ENCODE data around the gene LAMTOR2. TPM values are rescaled to one million over a fixed set of nuclear protein-coding genes. Genes with fewer than 3 reads are reported as not detected.

The LAMTOR2 gene
- polyA plus RNA-seq, 12 donors: 33.6 to 81.4 (median 36.4) TPM; not detected in 1

DNA sequence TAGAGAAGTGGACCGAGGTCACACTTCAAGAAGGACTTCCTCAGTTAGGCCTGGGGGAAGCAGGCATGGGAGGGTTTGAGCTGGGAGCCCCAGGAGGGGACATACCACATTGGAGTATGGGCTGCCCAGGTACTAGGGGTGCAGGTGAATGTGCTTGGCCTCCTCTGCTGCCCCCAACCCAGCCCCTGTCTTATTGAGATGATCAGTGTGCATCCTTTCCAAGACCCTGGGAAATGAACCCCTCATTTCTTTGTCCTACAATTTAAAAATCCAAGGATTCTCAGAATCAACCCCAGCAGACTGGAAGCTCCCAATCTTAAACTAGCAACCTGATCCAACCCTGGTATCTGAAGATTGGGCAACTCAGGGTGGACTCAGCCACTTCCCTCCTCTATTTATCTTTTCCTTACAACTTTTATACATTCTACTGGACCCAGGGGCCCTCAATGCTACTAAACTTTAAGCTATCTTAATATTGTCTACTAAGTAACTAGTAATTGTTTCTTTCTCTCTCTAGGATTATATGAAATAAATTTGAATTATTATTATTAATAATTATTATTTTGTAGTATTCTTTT, 18.6 kb downstream of the LAMTOR2 start:
- DNase-seq: no peak

DNA sequence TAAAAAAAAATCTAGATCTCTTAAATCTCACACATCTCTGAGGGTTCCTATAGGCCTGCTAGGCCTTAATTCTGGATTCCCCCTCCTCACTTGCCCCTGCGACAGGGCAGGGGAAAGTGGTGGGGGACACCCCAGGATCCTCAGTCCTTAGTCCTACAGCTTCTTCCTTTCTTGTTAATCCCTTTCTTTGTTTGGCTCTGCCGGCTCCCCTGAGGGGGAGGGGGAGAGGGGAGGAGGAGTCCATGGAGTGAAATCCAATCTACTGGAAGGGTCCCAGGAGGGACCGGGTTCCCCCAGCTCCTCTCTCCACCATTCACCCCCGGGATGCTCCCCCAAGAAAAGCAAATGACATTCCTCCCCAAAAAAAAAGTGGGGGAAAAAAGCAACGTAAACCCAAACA, 19.2 kb downstream of the LAMTOR2 start:
- no peak for DNase-seq

DNA sequence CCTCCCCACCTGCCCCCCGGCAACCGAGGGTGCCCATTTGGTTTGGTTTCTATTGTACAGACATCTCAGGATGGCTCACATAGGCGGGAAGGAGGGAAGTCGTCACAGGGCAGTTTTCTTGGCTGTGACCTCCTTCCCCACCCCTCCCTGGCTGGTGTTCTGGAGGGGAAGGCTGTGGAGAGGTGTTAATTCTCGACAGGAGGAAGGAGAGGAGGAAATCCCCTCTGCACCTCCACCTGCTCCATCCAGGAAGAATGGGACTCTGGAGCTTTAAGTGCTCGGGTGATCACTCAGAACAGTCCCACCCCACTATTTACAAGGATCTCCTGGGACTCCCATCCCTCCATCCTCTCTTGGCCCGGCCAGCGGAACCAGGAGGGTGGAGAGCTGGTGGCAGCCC, 20.1 kb downstream of the LAMTOR2 start:
- DNase-seq: no peak

DNA sequence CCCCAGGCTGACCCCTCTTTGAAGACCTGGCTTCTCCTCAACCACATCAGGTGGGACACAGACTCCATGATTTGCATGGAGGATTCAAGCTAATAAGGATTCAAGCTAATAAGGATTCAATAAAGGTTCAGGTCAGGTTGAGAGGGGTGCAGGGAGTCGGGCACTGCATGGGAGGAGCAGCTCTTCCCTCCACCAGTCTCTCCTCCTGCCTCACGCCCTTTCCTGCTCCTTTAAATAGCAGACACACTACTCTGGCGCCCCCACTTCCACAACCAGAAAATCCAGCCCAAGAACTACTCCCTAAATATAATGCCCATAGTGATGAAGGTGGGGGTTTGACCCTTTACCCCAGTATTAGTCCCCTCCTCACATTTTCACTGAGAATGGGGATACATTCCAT, 20.6 kb downstream of the LAMTOR2 start:
- DNase-seq: no peak

DNA sequence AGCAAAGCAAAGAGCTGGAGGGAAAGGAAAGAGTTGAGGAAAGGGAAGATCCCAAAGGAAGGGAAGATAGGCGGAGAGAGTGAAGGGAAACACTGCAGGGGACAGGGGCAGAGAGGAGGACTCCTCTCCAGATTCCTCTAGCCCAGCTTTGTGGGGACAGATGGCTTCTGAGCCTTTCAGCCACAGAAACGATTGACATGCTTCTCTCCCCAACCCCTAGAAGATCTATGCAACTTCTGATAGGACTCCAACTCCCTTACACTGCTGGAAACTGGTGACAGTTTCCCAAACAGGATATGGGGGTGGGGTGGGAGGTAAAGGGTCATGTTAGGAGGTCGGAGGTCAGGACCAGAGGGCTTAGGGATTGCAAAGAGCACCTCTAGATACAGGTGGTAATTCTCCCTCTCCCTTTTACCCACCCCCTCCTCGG, 21.2 kb downstream of the LAMTOR2 start:
- DNase-seq: no peak

DNA sequence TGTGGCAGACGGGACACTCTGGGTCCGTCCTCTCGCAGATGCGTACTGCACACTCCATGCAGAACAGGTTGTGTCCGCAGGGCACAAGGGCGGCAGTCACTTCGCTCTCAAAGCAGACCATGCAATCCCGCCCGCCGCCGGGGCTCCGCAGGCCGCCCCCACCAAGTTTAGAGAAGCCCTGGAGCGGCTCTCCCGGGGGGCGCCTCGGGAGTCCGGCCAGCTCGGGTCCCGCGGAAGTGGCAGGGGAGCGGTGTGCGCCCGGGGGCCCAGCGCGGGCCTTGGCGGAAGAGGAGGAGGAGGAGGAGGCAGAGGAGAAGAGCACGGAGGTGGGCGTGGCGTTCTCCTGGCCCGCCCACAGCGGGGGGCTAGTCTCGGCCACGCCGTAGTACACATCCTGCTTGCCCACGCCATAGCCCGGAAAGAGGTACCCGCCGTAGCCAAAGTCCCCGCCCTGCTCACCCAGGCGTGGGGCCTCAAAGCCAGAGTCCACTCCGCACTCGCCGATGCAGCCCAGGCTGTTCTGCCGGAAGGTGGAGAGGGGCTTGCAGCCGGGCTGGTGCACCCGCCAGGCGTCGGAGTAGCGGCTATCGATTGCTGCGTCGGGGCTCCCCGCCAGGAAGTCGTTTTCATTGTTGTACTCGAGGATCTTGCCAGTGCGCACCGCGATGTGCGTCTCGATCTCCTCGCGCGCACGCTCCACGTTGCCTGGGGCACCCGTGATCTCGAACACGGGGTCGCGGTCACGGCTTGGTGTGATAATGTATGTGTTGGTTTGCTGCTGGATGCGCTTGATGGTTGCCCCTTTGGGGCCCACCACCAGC, 22.2 kb downstream of the LAMTOR2 start:
- DNase-seq: no peak

DNA sequence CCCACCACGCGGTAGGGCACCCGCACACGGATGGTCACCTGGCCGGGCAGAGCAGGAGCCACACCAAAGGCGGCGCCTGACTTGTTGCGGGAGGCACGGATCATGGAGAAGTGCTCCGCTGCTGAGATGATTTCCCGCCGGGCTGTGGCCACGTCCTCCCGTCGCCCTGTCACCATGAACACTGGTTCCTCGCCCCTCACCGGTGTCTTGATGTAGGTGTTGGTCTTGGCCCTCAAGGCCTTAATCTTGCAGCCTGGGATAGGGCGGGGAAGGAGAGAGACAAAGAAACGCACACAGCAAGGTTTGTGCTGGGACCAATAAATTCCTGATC, 22.8 kb downstream of the LAMTOR2 start:
- no peak for DNase-seq

DNA sequence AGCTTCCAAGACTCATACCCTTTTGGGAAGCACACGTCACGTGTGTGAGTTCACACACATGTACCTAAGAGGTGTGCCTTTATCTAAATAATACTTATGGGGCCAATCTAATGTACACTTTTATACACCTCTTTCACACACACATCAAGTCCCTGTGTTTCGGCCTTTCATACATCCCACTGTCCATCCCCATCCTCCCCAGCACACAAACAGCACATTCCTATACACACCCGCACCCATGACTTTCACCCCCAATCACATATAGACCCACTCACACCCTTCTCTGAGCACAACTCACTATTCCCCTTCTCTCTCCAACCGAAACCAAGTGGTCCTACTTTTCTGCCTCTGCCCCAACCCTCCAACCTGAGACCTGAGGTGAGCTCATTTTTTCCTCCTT, 24.1 kb downstream of the LAMTOR2 start:
- DNase-seq: no peak

DNA sequence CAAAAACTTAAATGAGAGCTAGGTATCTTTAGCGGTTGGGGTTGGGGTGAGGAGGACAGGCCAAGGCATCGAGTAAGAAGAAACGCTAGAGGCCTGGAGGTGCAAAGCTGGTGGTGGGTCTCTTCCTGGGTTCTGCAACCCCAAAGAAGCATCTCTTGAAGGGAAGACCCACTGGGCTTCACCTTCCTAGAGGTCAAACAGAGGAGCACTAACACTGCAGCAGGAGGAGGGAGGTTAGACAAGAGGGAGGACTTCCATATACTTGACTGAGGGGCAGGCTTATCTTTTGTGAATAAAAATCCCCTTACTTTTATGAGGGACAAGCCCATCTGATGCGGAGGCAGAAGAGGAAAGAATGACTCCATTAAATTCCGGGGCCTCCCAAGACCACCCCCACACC, 25.2 kb downstream of the LAMTOR2 start:
- no peak for DNase-seq

DNA sequence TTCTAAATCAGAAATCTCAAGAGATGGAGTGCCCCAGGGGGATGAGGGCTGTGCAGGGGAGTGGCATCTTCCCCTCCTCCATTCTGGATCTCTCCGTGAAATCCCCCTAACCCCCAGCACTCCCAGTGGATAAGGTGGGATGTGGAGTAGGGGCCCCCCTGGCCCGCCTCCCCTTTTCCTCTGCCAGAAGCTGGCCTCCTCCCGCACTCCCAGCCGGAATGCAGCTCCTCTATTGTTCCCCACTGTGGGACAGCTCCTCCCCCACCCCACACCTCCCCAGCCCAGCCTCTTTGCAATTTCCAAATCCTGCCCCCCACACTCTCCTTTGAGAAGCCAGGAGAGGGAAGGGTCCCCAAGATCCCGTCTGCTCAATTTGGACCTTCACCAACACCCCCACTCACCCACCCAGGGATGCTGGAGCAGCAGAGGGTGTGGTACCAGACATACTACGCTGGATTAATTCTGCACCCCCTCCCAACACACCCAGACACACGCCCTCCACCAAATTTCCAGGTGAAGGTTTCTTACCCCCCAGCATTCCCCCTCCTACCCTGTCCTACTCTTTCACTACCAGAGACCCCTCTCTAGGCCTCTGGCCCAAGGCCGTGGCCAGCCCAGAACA, 25.8 kb downstream of the LAMTOR2 start:
- DNase-seq: no peak

DNA sequence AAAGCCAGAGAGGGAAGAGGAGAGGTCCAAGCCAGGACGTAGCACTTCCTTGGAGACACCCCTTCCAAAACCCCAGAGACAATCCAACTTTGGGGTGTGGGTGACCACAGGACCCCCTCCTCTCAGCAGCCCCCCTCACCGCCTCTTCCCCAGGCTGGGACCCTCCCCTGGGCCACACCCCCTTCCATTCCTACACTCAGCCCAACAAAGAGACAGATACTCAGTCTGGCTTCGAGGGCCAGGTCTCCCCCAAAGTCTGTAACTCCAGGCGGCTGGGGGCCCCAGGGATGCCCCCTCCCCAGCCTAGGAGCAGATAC, 26.2 kb downstream of the LAMTOR2 start:
- DNase-seq: no peak

DNA sequence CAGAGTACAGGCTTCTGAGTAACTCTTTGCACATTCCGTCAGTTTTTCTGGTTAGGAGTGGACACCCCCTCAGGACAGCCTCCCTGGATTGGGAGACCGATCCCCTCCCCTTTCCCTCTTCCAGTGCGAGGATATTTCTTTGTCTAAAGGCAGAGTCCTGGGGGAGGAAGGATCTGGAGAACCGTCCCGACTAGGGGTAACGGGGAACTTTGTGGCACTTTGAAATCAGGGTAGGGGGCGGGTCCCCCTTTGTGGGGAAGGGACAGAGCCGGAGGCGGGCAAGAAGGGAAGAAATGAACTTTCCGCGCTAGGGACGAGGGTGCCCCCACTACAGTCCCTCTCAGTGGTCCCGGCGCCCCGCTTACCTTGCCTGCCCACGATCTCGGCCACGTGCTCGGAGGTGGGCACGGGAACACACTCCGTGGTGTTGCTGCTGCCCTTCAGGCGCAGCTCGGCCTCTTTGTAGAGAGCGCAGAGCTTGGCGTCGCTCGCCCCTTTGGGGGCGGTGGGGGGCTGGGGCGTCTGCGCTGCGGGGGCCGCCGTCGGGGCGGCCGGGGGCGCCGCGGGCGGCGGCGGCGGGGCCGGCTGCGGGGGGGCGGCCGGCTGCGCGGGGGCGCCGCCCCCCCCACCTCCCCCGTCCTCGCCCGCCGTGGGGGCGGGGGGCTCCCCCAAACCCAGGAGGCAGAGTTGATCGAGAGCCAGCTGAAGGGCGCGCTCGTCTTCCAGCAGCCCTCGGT, 26.8 kb downstream of the LAMTOR2 start:
- no peak for DNase-seq

DNA sequence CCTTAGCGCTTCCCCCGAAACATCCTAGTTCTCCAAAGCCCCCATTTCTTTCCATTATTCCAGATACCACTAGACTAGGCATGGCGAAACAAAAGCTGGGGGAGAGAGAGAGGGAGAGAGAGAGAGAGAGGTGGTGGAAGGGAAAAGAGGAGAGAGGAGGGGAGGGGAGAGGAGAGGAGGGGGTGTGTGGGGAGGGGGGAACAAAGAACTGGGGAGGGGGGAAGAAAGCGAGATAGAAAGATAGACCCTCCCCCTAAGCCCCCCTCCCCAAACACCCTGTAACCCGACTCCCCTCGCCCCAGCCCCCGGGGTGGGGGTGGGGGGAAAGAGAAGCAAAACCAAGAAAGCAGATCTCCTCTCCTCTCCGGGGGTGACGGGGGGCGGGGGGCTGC, 27.3 kb downstream of the LAMTOR2 start:
- no peak for DNase-seq

DNA sequence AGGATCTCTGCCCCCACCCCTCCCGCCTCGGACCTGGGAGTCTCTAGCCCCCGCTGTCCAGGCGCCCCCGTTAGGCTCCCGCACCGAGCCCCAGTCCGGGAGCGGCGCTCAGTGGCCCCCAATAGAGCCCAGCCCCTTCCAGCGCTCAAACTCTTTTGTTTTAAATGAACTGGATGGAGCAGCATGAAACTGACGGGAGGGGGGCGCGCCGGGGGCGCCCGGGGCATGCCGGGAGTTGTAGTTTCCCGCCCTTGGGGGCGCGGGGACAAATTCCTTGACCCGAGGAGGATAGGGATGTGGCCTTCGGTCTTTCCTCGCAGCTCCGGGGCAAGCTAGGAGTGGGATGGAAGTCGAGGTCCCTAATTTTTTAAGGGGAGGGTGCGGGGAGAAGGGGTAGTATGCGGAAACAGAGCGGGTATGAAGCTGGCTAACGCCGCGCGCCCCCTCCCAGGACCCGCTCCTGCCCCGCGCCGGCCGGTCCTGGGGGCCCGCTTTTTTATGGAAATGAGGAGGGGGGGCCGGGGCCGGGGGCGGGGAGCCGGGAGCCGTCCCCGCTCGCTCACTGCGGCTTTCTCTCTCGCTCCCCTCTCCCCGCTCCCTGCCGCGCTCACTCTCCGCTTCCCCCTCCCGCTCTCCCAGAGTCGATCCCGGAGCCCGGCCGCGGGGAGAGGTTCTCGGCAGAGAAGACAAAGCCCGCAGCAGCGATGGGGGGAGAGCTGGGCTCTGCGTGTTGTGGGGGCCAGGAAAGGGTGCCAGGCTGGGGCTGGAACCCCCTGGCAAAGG, 27.9 kb downstream of the LAMTOR2 start, which contains the start of gene MEX3A:
Gene MEX3A, minus strand, starts transcription at position 157 of the 783 bp plus-strand sequence. CDS start 467 bp downstream, outside the sequence.
- DNase-seq: peak; percentile 92

DNA sequence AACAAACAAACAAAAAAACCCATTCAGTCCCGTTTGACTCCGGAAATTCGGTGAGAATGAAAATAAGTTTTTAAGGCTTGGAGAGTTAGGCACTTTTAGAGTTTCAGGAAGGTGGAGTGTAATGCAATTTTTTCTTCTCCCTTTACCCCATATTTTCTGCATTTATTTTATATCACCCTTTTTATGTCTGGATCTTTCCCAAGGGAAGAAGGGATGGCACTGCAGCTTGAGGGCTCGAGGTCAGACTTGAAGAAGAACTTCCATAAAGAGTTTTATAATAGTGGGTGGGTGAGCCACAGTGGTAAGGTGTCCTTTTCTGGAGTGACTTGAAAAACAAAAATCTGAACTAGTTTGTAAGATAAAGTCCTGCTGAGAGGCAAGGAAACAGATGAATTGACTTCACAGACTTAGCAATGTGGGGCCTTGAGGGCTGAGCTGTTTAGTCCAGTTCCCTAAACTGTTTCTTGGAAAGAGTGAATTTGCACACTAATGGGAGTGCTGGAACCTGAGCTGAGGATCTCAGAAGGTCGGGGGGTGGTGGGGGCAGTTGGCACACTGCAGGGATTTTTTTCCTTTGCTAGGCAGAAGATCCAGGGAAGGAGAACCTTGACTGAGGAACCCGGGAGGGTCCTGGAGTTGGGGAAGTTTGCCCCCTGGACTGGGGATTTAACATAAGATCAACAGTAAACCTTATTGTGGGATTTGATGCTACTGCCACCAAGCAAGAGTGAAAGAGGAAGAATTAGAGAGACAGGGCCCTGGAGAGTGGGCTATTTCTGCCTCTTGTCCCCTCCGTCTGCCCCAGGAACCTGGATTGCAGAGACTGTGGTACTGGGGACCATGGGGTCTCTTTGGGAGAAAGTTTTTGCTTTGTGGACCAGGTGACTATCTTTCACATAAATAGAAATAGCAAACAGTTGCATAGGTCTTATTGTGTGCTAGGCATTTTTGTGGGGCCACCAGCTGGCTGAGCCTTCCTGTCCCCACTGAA, 29.5 kb downstream of the LAMTOR2 start:
- DNase-seq: no peak

DNA sequence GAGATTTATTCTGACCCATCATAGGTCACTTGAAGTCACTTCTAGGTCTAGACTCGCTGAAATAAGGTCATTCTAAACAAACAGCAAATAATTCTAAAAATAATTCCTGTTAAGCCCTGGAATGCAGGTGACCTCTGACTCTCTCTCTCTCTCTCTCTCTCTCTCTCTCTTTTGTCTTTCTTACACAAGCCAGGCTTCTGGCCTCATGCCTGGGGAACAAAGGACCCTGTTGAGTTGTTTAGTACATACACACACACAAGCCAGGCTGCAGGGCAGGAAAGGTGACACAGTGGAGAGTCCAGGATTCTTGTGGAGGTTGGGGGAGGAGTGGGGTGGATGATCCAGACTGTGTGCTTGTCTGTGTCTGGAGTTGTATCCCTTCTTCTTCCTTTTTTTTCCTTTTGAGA, 31.7 kb downstream of the LAMTOR2 start:
- DNase-seq: no peak

DNA sequence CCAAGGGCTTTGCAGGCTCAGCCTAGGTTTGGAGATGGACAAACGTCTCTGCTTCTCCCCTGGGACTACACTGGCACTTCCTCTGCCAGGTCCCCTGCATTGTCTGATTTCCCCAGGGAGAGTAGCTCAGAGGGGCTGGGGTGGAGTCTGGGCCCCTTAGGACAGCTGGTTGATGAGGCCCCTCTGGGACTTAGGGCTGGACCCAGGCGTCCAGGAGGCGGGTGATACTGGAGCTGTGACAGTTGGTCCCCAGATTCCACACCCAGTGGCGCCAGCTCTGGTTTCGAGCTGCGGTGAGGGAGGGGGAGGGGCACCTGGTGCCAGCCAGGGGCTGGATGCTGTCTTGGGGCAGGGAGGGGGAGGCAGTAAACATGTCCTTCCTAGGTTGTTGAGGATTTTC, 35.1 kb downstream of the LAMTOR2 start:
- no peak for DNase-seq

DNA sequence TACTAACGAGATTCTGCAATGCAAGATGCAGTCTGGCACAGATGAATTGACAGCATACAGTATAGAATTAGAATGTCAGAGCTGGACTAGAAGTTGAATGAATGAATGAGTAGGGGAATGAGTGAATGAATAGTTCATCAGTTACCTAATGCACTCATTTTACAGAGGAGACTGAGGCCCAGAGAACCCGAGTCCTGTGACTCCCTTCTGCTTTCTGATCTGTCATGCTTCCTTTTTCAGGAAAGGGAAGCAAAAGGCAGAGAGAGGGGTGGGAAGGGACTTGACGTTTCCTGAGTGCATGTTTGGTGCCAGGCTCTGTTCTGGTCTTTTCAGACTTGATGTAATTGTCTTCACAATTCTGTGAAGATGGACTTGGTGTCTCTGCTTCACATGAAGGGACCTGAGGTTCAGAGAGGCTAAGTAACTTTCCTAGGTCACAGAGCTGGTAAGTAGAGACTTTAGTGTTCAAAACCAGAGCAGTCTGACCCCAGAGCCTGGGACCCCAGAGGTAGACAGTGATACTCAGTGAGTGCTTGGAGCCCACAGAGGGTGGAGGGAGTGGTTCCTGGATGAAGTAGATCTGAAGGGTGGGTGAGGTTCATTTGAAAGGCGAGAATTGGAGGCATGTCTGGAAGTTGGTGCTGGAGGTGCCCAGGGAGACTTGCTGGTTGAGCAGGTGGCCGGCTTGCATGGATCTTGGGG, 35.7 kb downstream of the LAMTOR2 start:
- no peak for DNase-seq

DNA sequence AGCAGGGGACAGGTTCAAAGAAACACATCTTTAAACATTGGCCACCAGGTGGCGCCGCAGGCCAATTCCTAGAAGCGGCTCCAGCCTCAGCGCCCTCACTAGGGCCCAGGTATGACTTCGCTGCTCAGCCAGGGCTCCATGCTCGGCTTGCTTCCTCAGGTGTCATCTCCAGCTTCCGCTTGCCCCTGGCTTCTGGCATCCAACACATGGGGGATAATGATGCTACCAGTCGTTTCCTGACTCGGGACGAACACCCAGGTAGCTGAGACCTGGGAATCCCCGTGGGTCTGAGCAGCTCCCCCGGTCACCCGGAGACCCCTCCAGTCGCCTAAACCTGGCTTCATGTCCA, 36.2 kb downstream of the LAMTOR2 start:
- DNase-seq: peak; percentile 85

DNA sequence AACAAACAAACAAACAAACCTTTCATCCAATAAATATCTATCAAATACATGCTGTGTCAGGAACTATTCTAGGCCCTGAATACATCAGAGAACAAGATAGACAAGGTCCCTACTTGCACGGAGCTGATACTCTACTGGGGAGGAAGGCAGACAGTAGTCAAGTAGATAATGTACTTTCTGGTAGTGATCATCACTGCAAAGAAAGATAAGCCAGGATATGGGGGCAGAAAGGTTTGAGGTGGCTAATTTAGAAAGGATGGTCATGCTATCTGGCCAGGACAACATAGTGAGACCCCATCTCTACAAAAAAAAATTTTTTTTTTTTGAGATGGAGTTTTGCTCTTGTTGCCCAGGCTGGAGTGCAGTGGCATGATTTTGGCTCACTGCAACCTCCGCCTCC, 37.0 kb downstream of the LAMTOR2 start:
- DNase-seq: no peak

Data from muscle of arm (tissue), 12 donors.